NT2/D1 (cell line): ENCODE results near the gene CPZ.

Experiments used
- SUZ12 ChIP-seq: IDR thresholded peaks from 2 replicates; pipeline ENCODE4 v1.6.1; 2011; ENCODE audit not compliant: insufficient read length, insufficient read depth; ENCODE audit errors: extremely low read depth
- ZNF274 ChIP-seq: IDR thresholded peaks from 2 replicates; pipeline ENCODE4 v1.6.1; 2011; ENCODE audit warnings: mild to moderate bottlenecking, low read depth, low read length

- TF ChIP-seq ZNF274 (no peak), SUZ12 (no peak)
Observed at GRCh38 chr4:8597791-8598190, 5.2 kb downstream of the CPZ start.
